Mesendoderm (in vitro differentiated cells): ENCODE results near the gene KAZN.
A peak's percentile ranks its signal among the peaks of the same experiment; 100 is the strongest.

ENCODE experiments used
- DNase-seq: peaks from one replicate; pipeline ENCODE4 v3.0.0; 2013
- H2AK5ac ChIP-seq: 2 replicates; pipeline ENCODE4 v1.6.1; 2013; ENCODE audit warnings: low read length, inconsistent platforms
- H2BK120ac ChIP-seq: 2 replicates; pipeline ENCODE4 v1.6.1; 2013; ENCODE audit warnings: low read depth, mild to moderate bottlenecking, low read length, moderate library complexity, mixed read lengths
- H2BK15ac ChIP-seq: replicated peaks from 2 replicates; pipeline ENCODE4 v1.6.1; 2013; ENCODE audit warnings: low read depth, mild to moderate bottlenecking, moderate library complexity
- H2BK5ac ChIP-seq: 2 replicates; pipeline ENCODE4 v1.6.1; 2013; ENCODE audit warnings: low read length, inconsistent platforms
- H3K18ac ChIP-seq: 2 replicates; pipeline ENCODE4 v1.6.1; 2013; ENCODE audit warnings: mild to moderate bottlenecking, low read length, mixed read lengths
- H3K23ac ChIP-seq: one replicate; pipeline ENCODE4 v1.6.1; 2013; ENCODE audit warnings: low read length
- H3K27ac ChIP-seq: 2 replicates; pipeline ENCODE4 v1.5.1; 2013; ENCODE audit warnings: low read depth, mild to moderate bottlenecking, inconsistent platforms, low read length, moderate library complexity
- H3K27me3 ChIP-seq: 2 replicates; pipeline ENCODE4 v1.6.1; 2013; ENCODE audit warnings: low read length, control low read depth, mild to moderate bottlenecking, inconsistent platforms; ENCODE audit not compliant: insufficient read depth, poor library complexity
- H3K36me3 ChIP-seq: 2 replicates; pipeline ENCODE4 v1.6.1; 2013; ENCODE audit warnings: low read length, inconsistent platforms; ENCODE audit not compliant: control insufficient read depth, insufficient read depth
- H3K4ac ChIP-seq: one replicate; pipeline ENCODE4 v1.6.1; 2013; ENCODE audit warnings: low read depth, mild to moderate bottlenecking, low read length, moderate library complexity
- H3K4me1 ChIP-seq: 2 replicates; pipeline ENCODE4 v1.6.1; 2013; ENCODE audit warnings: low read depth, low read length, inconsistent platforms; ENCODE audit not compliant: control insufficient read depth
- H3K4me2 ChIP-seq: 2 replicates; pipeline ENCODE4 v1.6.1; 2013; ENCODE audit warnings: low read length
- H3K4me3 ChIP-seq: 2 replicates; pipeline ENCODE4 v1.5.1; 2013; ENCODE audit warnings: mild to moderate bottlenecking, low read length
- H3K56ac ChIP-seq: one replicate; pipeline ENCODE4 v1.6.1; 2013; ENCODE audit warnings: low read length
- H3K79me1 ChIP-seq: 2 replicates; pipeline ENCODE4 v1.6.1; 2013; ENCODE audit warnings: low read length, inconsistent platforms
- H3K79me2 ChIP-seq: 2 replicates; pipeline ENCODE4 v1.6.1; 2013; ENCODE audit warnings: mild to moderate bottlenecking, low read length; ENCODE audit not compliant: control insufficient read depth, insufficient read depth
- H3K9ac ChIP-seq: 2 replicates; pipeline ENCODE4 v1.6.1; 2013; ENCODE audit warnings: low read length, inconsistent platforms
- H4K5ac ChIP-seq: one replicate; pipeline ENCODE4 v1.6.1; 2013; ENCODE audit warnings: low read length
- H4K8ac ChIP-seq: one replicate; pipeline ENCODE4 v1.6.1; 2013; ENCODE audit warnings: low read depth, mild to moderate bottlenecking, control low read depth, low read length, moderate library complexity
- WGBS: extraction: QIAGEN DNeasy Blood & Tissue Kit; methylation state at CpG from one replicate; pipeline ENCODE4 v1.1.7; 2013; ENCODE audit warnings: low lambda C conversion rate, missing lambda C conversion rate; ENCODE audit not compliant: insufficient coverage; ENCODE audit errors: extremely low coverage; 5-methylcytosine and 5-hydroxymethylcytosine counted together

KAZN gene

GRCh38 chr1:14895727-14896126, 297.2 kb downstream of the KAZN start:
- Histone ChIP-seq H3K18ac (no peak overlapping the region), H3K4me3 (no peak overlapping the region), H4K5ac (no peak overlapping the region), H3K9ac (no peak overlapping the region), H3K56ac (no peak overlapping the region), H3K79me1 (no peaks in the 10 kb centered on the region), H3K79me2 (no peaks in the 10 kb centered on the region), H3K23ac (no peak overlapping the region), H3K27me3 (no peaks in the 10 kb centered on the region), H3K4ac (no peak overlapping the region), H2BK15ac (no peak overlapping the region), H3K36me3 (no peaks in the 10 kb centered on the region), H2BK5ac (no peak overlapping the region), H4K8ac (no peak overlapping the region), H3K4me2 (no peak overlapping the region), H2AK5ac (no peak overlapping the region), H3K27ac (no peak overlapping the region), H2BK120ac (no peak overlapping the region), H3K4me1 (peaks cover 5% of the 10 kb centered on the region)
- no CpG with 5 or more reads among the region's 4 CpGs for WGBS
- no peak for DNase-seq

- no peak overlapping the region for H3K27ac ChIP-seq
- H3K79me2 ChIP-seq: no peaks in the 10 kb centered on the region
- H3K36me3 ChIP-seq: no peaks in the 10 kb centered on the region
- no peak overlapping the region for H2AK5ac ChIP-seq
- H3K4ac ChIP-seq: no peak overlapping the region
- DNase-seq: peak; percentile 46
- H3K9ac ChIP-seq: no peak overlapping the region
- H4K5ac ChIP-seq: no peak overlapping the region
- H4K8ac ChIP-seq: no peak overlapping the region
- H2BK120ac ChIP-seq: no peak overlapping the region
- H2BK5ac ChIP-seq: no peak overlapping the region
- no peak overlapping the region for H2BK15ac ChIP-seq
- no peak overlapping the region for H3K56ac ChIP-seq
- H3K23ac ChIP-seq: no peak overlapping the region
- H3K4me2 ChIP-seq: no peak overlapping the region
- H3K4me1 ChIP-seq: peaks cover 5% of the 10 kb centered on the region
- H3K27me3 ChIP-seq: no peaks in the 10 kb centered on the region
- H3K4me3 ChIP-seq: no peak overlapping the region
- no CpG with 5 or more reads among the region's 3 CpGs for WGBS
- H3K18ac ChIP-seq: no peak overlapping the region
- no peaks in the 10 kb centered on the region for H3K79me1 ChIP-seq
Observed at GRCh38 chr1:14896381-14897079, 298.0 kb downstream of the KAZN start.

GRCh38 chr1:14897080-14897449, 298.6 kb downstream of the KAZN start:
- no peak overlapping the region for H4K5ac ChIP-seq
- H4K8ac ChIP-seq: no peak overlapping the region
- H3K4ac ChIP-seq: no peak overlapping the region
- no peak overlapping the region for H3K18ac ChIP-seq
- H3K79me2 ChIP-seq: no peaks in the 10 kb centered on the region
- no peak overlapping the region for H2BK5ac ChIP-seq
- H3K56ac ChIP-seq: no peak overlapping the region
- peaks cover 5% of the 10 kb centered on the region for H3K4me1 ChIP-seq
- no peak overlapping the region for H3K23ac ChIP-seq
- no peaks in the 10 kb centered on the region for H3K27me3 ChIP-seq
- DNase-seq: peak; percentile 59
- no peak overlapping the region for H2BK120ac ChIP-seq
- no peak overlapping the region for H3K4me3 ChIP-seq
- no peak overlapping the region for H3K4me2 ChIP-seq
- no peak overlapping the region for H2AK5ac ChIP-seq
- no peaks in the 10 kb centered on the region for H3K36me3 ChIP-seq
- no peak overlapping the region for H2BK15ac ChIP-seq
- no peak overlapping the region for H3K9ac ChIP-seq
- no peak overlapping the region for H3K27ac ChIP-seq
- H3K79me1 ChIP-seq: no peaks in the 10 kb centered on the region

GRCh38 chr1:14897547-14897946, 299.1 kb downstream of the KAZN start:
- Histone ChIP-seq H2BK15ac (no peak overlapping the region), H3K56ac (no peak overlapping the region), H4K8ac (no peak overlapping the region), H3K4me2 (no peak overlapping the region), H2BK5ac (no peak overlapping the region), H3K27ac (no peak overlapping the region), H3K9ac (no peak overlapping the region), H4K5ac (no peak overlapping the region), H3K4ac (no peak overlapping the region), H3K36me3 (no peaks in the 10 kb centered on the region), H3K27me3 (no peaks in the 10 kb centered on the region), H3K23ac (no peak overlapping the region), H3K4me1 (peaks cover 5% of the 10 kb centered on the region), H3K79me1 (no peaks in the 10 kb centered on the region), H3K79me2 (no peaks in the 10 kb centered on the region), H3K4me3 (no peak overlapping the region), H2BK120ac (no peak overlapping the region), H2AK5ac (no peak overlapping the region), H3K18ac (no peak overlapping the region)
- no CpG with 5 or more reads among the region's 4 CpGs for WGBS
- no peak for DNase-seq

GRCh38 chr1:14897997-14898645, 299.6 kb downstream of the KAZN start:
- Histone ChIP-seq H3K79me1 (no peaks in the 10 kb centered on the region), H4K8ac (no peak overlapping the region), H3K79me2 (no peaks in the 10 kb centered on the region), H3K23ac (no peak overlapping the region), H3K27me3 (no peaks in the 10 kb centered on the region), H3K36me3 (no peaks in the 10 kb centered on the region), H3K4me2 (no peak overlapping the region), H3K56ac (no peak overlapping the region), H3K9ac (no peak overlapping the region), H3K27ac (no peak overlapping the region), H2BK15ac (no peak overlapping the region), H3K4ac (no peak overlapping the region), H2BK5ac (no peak overlapping the region), H2AK5ac (no peak overlapping the region), H4K5ac (no peak overlapping the region), H3K4me3 (no peak overlapping the region), H3K18ac (no peak overlapping the region), H3K4me1 (peaks cover 5% of the 10 kb centered on the region), H2BK120ac (no peak overlapping the region)
- no peak for DNase-seq
- no CpG with 5 or more reads among the region's 7 CpGs for WGBS

- no peak overlapping the region for H2BK5ac ChIP-seq
- H3K9ac ChIP-seq: no peak overlapping the region
- H2AK5ac ChIP-seq: no peak overlapping the region
- H2BK15ac ChIP-seq: no peak overlapping the region
- H3K56ac ChIP-seq: no peak overlapping the region
- no peak overlapping the region for H4K8ac ChIP-seq
- peaks cover 5% of the 10 kb centered on the region for H3K4me1 ChIP-seq
- no peak for DNase-seq
- no peaks in the 10 kb centered on the region for H3K36me3 ChIP-seq
- H3K27ac ChIP-seq: no peak overlapping the region
- H3K27me3 ChIP-seq: no peaks in the 10 kb centered on the region
- H3K4ac ChIP-seq: no peak overlapping the region
- no peak overlapping the region for H3K23ac ChIP-seq
- H2BK120ac ChIP-seq: no peak overlapping the region
- no peak overlapping the region for H3K18ac ChIP-seq
- no peak overlapping the region for H3K4me3 ChIP-seq
- H3K79me1 ChIP-seq: no peaks in the 10 kb centered on the region
- no peak overlapping the region for H3K4me2 ChIP-seq
- no CpG with 5 or more reads among the region's 11 CpGs for WGBS
- H3K79me2 ChIP-seq: no peaks in the 10 kb centered on the region
- H4K5ac ChIP-seq: no peak overlapping the region
Observed at GRCh38 chr1:14899686-14900085, 301.2 kb downstream of the KAZN start.
